NCI-H2107 (cell line): Measurements from ENCODE around the gene MTMR1.

ENCODE experiments used
- DNase-seq: peaks from one replicate; lab custom pipeline; 2025; lab: John Stamatoyannopoulos, UW

Gene MTMR1

DNA sequence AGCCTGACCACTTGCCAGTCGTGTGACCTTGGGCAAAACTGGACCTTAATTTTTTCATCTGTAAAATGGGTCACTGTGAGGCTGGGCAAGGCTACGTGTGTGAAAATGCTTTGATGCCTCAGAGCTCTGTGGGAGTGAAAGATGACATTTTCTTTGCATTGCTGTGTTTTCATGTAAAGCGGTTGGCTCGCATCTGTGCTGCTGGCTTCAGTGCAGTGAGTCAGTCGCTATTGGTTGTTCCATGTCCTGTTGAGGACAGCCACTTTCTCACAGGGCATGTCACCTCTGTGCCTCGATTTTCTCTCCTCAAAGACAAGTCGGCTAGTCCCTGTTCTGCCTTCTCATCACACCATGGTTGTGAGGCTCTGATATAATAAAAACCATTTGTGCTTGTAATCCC lies 4.4 kb downstream of the MTMR1 start:
- no peak for DNase-seq

GRCh38 chrX:150698981-150699380 lies 5.8 kb downstream of the MTMR1 start:
- DNase-seq: no peak

DNA sequence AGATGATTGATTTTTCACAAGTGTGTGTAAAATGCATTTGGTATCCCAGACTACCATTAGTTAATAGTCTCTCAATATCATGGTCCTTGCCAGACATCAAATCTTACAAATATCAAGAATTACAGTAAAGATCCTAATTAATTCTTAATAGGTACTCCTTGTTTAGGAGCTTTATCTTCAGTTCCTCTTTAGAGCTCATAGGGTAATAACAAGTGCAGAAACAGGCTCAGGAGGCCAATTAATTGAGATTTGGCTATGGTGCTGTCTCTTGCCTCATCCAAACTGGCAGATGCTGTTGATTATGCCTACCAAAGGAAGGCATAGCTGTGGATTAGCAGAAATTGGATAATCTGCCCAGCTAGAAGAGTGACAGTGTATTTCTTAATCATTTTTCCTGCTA lies 6.9 kb downstream of the MTMR1 start:
- DNase-seq: no peak

GRCh38 chrX:150701377-150701776 lies 8.2 kb downstream of the MTMR1 start:
- no peak for DNase-seq

- DNase-seq: no peak
Measured at GRCh38 chrX:150702966-150703694, 9.9 kb downstream of the MTMR1 start.

DNA sequence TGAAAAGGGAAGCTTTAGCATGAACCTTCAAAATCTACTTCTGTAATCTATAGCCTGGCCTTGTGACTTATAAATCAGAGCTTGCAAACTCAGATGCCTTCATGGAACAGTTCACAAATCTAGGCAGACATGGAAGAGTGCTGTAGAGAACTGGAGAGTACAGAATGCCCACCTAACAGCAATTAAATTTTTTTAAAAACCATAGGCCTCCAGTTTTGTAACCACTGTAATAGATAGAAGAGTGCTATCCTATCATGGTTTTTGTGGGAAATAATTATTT lies 10.4 kb downstream of the MTMR1 start:
- no peak for DNase-seq

DNA sequence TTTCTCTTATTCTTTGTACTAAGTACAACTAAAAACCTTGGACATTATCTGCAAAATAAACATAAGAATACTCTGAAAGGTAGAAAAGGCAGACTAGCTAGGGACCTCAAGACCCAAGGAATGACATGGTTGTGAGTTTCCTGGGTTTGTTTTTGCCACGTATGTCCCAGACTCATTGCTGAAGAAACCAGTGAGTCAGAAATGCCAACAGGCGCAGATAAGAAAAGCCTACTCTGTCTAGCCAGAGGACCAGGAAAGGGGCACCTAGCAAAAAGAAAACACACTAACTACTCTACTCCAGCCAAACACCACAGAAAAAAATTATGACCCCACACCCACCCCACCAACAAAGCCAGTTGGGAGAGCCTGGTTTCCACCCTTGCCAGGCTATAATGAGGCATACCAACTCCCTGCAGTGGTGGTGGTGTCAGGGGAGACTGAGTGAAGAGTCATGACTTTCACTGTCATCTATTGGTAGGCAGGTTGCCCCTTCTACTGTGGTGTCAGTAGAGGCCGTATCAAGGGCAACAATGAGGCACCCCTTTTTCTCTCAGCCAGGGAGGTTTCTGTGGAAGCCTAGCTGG lies 10.9 kb downstream of the MTMR1 start:
- no peak for DNase-seq

DNA sequence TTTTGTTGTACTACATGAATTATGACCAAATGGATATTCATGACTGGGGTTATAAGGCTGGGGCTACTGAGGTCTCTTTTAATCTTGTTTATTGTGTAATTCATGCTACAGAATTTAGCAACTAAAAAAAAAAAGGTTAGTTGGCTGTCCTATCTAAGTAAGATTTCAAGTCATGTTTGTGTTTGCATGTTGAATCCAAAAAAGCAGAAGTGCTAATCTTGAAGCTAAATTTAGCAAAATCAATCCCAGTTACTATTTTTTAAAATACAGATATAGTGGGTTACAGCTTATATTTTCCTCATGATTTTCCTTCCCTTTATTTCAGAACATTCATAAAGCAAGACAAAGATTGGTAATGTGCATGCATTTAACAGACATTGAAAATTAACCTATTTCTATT lies 19.4 kb downstream of the MTMR1 start:
- DNase-seq: no peak

- no peak for DNase-seq
Measured at GRCh38 chrX:150715184-150715583, 22.0 kb downstream of the MTMR1 start.

- no peak for DNase-seq
Measured at GRCh38 chrX:150719621-150720020, 26.4 kb downstream of the MTMR1 start.

- DNase-seq: no peak
Measured at GRCh38 chrX:150729956-150730355, 36.8 kb downstream of the MTMR1 start.

- no peak for DNase-seq
Measured at GRCh38 chrX:150730719-150731118, 37.5 kb downstream of the MTMR1 start.

DNA sequence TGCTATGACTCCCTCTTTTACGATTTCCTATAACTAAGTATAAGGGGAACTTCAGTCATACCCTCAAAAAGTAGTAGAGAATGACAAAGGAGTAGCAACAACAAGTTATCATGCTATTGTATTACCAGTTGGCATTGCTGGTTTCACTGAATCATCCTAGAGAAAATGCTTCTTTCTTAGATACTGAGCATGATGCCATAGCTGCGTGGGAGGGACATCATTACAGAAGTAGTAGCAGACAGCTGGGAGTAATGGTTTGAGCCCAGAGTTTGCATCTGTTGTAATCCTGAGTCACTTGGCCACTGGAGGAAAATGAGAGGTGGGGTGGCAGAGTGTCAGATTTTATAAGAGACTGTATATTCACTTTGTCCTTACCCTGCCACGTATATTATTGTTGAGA lies 38.6 kb downstream of the MTMR1 start:
- DNase-seq: no peak

DNA sequence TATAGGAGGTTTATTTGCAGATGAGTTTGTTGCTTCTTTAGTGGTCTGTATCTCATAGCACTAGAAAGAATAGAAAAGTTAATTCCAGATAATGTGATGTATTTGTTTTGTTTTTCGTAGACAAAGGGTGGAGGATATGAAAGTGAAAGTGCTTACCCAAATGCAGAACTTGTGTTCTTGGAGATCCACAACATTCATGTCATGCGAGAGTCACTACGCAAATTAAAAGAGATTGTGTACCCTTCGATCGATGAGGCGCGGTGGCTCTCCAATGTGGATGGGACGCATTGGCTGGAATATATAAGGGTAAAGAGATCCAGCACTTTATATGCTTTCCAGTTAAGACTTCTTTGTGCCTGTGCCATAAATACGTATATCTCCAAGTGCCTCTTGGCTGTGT lies 43.3 kb downstream of the MTMR1 start:
- no peak for DNase-seq

GRCh38 chrX:150752124-150752523 lies 58.9 kb downstream of the MTMR1 start:
- no peak for DNase-seq

DNA sequence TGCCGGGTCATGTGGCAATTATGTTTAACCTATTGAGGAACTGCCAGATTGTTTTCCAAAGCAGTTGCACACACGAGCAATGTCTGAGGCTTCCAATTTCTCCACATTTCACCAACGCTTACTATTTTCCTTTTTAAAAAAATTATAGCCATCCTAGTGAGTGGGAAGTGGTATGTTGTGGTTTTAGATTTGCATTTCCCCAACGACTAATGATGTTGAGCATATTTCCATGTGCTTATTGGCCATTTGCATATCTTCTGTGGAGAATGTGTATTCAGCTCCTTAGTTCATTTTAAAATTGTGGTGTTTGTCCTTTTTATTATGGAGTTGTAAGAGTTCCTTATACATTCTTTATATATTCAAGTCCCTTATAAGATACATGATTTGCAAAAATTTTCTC lies 60.2 kb downstream of the MTMR1 start:
- no peak for DNase-seq

- no peak for DNase-seq
Measured at GRCh38 chrX:150753968-150754367, 60.8 kb downstream of the MTMR1 start.

- no peak for DNase-seq
Measured at GRCh38 chrX:150757371-150757770, 64.2 kb downstream of the MTMR1 start.

- DNase-seq: no peak
Measured at GRCh38 chrX:150759568-150760416, 66.6 kb downstream of the MTMR1 start.

DNA sequence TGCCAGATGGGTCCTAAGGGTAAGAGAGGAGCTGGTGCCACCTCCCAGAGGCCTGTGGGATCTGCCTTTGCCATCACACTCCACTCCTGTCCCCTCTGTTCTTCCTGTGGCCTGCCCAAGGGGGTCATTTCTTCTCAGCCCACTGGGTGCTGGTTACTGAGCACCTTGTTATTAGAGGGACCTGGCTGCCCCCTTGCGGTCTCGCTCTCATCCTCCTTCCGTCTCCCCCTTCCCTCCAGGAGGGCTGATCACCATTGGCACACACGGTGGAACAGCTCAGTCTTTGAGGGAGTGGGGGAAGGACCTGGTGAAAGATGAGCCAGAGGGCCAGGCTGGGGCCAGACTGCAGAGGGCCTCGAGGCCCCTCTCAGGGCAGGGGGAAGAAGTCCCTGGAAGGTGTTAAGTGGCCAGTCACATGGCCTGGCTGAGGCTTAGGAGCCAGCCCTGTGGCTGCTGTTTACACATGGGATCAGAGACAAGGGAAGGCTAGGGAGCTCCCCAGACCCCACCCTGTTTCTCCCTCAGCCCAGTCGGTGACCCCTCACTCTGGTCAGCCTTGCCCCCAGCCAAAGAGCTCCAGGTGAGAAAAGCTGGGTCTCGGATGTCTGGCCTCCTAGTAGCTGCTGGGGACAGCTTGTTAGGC lies 68.1 kb downstream of the MTMR1 start:
- no peak for DNase-seq

GRCh38 chrX:150761819-150762216 lies 68.6 kb downstream of the MTMR1 start:
- DNase-seq: no peak

GRCh38 chrX:150762258-150763165 lies 69.3 kb downstream of the MTMR1 start:
- no peak for DNase-seq
